ENCODE measurements around the gene RAB22A. TPM values are rescaled to one million over a fixed set of nuclear protein-coding genes. Genes with fewer than 3 reads are reported as not detected.

The RAB22A gene
- total RNA-seq, 2 experiments from 2014 or later = 14.7 to 14.8 TPM

Other genes starting within 250 kb of the RAB22A start
- gene ANKRD60, start 81.1 kb upstream of the RAB22A start, total RNA-seq = not detected
- 10 to 100 TPM; 31.3 to 31.5 TPM for gene VAPB, start 79.5 kb downstream of the RAB22A start, total RNA-seq
- gene APCDD1L, start 205.7 kb downstream of the RAB22A start, total RNA-seq = not detected

Data from activated CD4-positive, alpha-beta memory T cell treated with anti-CD3 and anti-CD28 coated beads, Interleukin-2, amount 10 ng/mL, durations not matched to agents 7 days and 5 days (primary cell).